ENCODE results near the gene EVX1. TPM values are rescaled to one million over a fixed set of nuclear protein-coding genes. Genes with fewer than 3 reads are reported as not detected.

EVX1 gene
- total and polyA plus RNA-seq, 2 experiments from 2014 or later = 0.95 to 1.1 TPM

GRCh38 chr7:27247452-27248426 lies 5.1 kb downstream of the EVX1 start:
- 61% methylated on average over 4 of the region's 4 CpGs for WGBS (ENCODE audit: low lambda C conversion rate, missing lambda C conversion rate)
- no peak for TF ChIP-seq CTCF (IDR thresholded peaks at IDR 0.05; ENCODE audit: poor library complexity)
- TF ChIP-seq EZH2 (IDR thresholded peaks at IDR 0.05; ENCODE audit: borderline replicate concordance) = no peak
- TF ChIP-seq EZH2phosphoT487 (IDR thresholded peaks at IDR 0.05; ENCODE audit: low read depth, severe bottlenecking, unreplicated experiment) = no peak
- Histone ChIP-seq H3K9me2 (replicated peaks; ENCODE audit: insufficient read depth) (no peaks in the 10 kb centered on the region), H3K9me3 (ENCODE audit: low read depth) (no peaks in the 10 kb centered on the region), H3K79me2 (no peaks in the 10 kb centered on the region), H3K4me1 (ENCODE audit: insufficient read depth) (peaks cover 7% of the 10 kb centered on the region), H3K4me3 (no peak overlapping the region), H3K4me2 (no peak overlapping the region), H3K27me3 (peaks cover 100% of the 10 kb centered on the region), H4K20me1 (ENCODE audit: insufficient read depth, poor library complexity, severe bottlenecking) (no peaks in the 10 kb centered on the region), H3K27ac (no peak overlapping the region), H3K36me3 (replicated peaks; ENCODE audit: insufficient read depth, low read depth) (no peaks in the 10 kb centered on the region), H2AFZ (no peak overlapping the region)
- no peak for DNase-seq (ENCODE audit: low spot score)

- Histone ChIP-seq H3K27me3 (peaks cover 100% of the 10 kb centered on the region), H3K4me3 (no peak overlapping the region), H3K9me3 (ENCODE audit: low read depth) (no peaks in the 10 kb centered on the region), H3K4me1 (ENCODE audit: insufficient read depth) (peaks cover 7% of the 10 kb centered on the region), H3K79me2 (no peaks in the 10 kb centered on the region), H4K20me1 (ENCODE audit: insufficient read depth, poor library complexity, severe bottlenecking) (no peaks in the 10 kb centered on the region), H3K4me2 (no peak overlapping the region), H3K9me2 (replicated peaks; ENCODE audit: insufficient read depth) (no peaks in the 10 kb centered on the region), H2AFZ (no peak overlapping the region), H3K36me3 (replicated peaks; ENCODE audit: insufficient read depth, low read depth) (no peaks in the 10 kb centered on the region), H3K27ac (no peak overlapping the region)
- TF ChIP-seq EZH2 (IDR thresholded peaks at IDR 0.05; ENCODE audit: borderline replicate concordance) (no peak), EZH2phosphoT487 (IDR thresholded peaks at IDR 0.05; ENCODE audit: low read depth, severe bottlenecking, unreplicated experiment) (no peak), CTCF (IDR thresholded peaks at IDR 0.05; ENCODE audit: poor library complexity) (no peak)
- no peak for DNase-seq (ENCODE audit: low spot score)
- WGBS (ENCODE audit: low lambda C conversion rate, missing lambda C conversion rate) = 88% methylated on average over 3 of the region's 3 CpGs
Measured at GRCh38 chr7:27248427-27248806, 5.8 kb downstream of the EVX1 start.

GRCh38 chr7:27248911-27249723 lies 6.5 kb downstream of the EVX1 start:
- Histone ChIP-seq H4K20me1 (ENCODE audit: insufficient read depth, poor library complexity, severe bottlenecking) (no peaks in the 10 kb centered on the region), H3K36me3 (replicated peaks; ENCODE audit: insufficient read depth, low read depth) (no peaks in the 10 kb centered on the region), H3K27me3 (peaks cover 100% of the 10 kb centered on the region), H3K4me1 (ENCODE audit: insufficient read depth) (peaks cover 7% of the 10 kb centered on the region), H2AFZ (no peak overlapping the region), H3K4me2 (no peak overlapping the region), H3K27ac (no peak overlapping the region), H3K9me2 (replicated peaks; ENCODE audit: insufficient read depth) (no peaks in the 10 kb centered on the region), H3K4me3 (no peak overlapping the region), H3K79me2 (no peaks in the 10 kb centered on the region), H3K9me3 (ENCODE audit: low read depth) (no peaks in the 10 kb centered on the region)
- no peak for DNase-seq (ENCODE audit: low spot score)
- WGBS (ENCODE audit: low lambda C conversion rate, missing lambda C conversion rate) = 51% methylated on average over 23 of the region's 23 CpGs
- TF ChIP-seq EZH2 (IDR thresholded peaks at IDR 0.05; ENCODE audit: borderline replicate concordance) (peak; percentile 2), EZH2phosphoT487 (IDR thresholded peaks at IDR 0.05; ENCODE audit: low read depth, severe bottlenecking, unreplicated experiment) (no peak), CTCF (IDR thresholded peaks at IDR 0.05; ENCODE audit: poor library complexity) (no peak)
